Caco-2 (cell line): Measurements from ENCODE around the gene SRGAP3. TPM values are rescaled to one million over a fixed set of nuclear protein-coding genes. Genes with fewer than 3 reads are reported as not detected.

ENCODE experiments used
- BruUV-seq: library from RNA; stranded (reverse); fragments of 400-500 nt; replicated peaks from 2 replicates; lab custom pipeline; 2021; lab: Mats Ljungman, UMichigan
- CTCF ChIA-PET: fragments of 300-600 bp; sonication (Branson Sonifier 250); formaldehyde crosslinking; loops from one replicate; lab custom pipeline; 2022; ENCODE audit warnings: antibody characterized with exemption; lab: Charles Lee
- POLR2A ChIA-PET: fragments of 300-600 bp; sonication (Branson Sonifier 250); formaldehyde crosslinking; loops from one replicate; lab custom pipeline; 2022; ENCODE audit warnings: antibody characterized with exemption; lab: Charles Lee
- DNase-seq, 2 experiments: peaks; one replicate each; pipeline versions ENCODE4 v3.0.0 to v3.0.0-alpha.2; 2020 to 2022
- H3K27me3 ChIP-seq: replicated peaks from 2 replicates; pipeline ENCODE4 v1.6.0; 2011; ENCODE audit warnings: low read length; ENCODE audit not compliant: control insufficient read depth, insufficient read depth
- H3K36me3 ChIP-seq: 2 replicates; pipeline ENCODE4 v1.5.1; 2011; ENCODE audit warnings: low read length; ENCODE audit not compliant: control insufficient read depth, insufficient read depth
- H3K4me1 ChIP-seq: fragments of 250-450 bp; sonication (Bioruptor Pico); 2 replicates; pipeline ENCODE4 v1.5.1; 2020; ENCODE audit warnings: mild to moderate bottlenecking
- H3K4me3 ChIP-seq: 2 replicates; pipeline ENCODE4 v1.5.1; 2011; ENCODE audit warnings: low read depth, mild to moderate bottlenecking, control low read depth, low read length
- H3K9me3 ChIP-seq: fragments of 250-450 bp; sonication (Bioruptor Pico); 2 replicates; pipeline ENCODE4 v1.5.1; 2020; ENCODE audit warnings: mild to moderate bottlenecking, moderate library complexity
- H3K27ac Mint-ChIP-seq: one replicate; pipeline ENCODE4 v1.8.0; 2022; ENCODE audit warnings: mixed read lengths; ENCODE audit not compliant: unreplicated experiment
- H3K27me3 Mint-ChIP-seq: one replicate; pipeline ENCODE4 v1.8.0; 2022; ENCODE audit warnings: mixed read lengths; ENCODE audit not compliant: insufficient read depth, unreplicated experiment
- H3K36me3 Mint-ChIP-seq: one replicate; pipeline ENCODE4 v1.8.0; 2022; ENCODE audit warnings: mild to moderate bottlenecking, mixed read lengths; ENCODE audit not compliant: insufficient read depth, unreplicated experiment
- H3K4me1 Mint-ChIP-seq: one replicate; pipeline ENCODE4 v1.8.0; 2022; ENCODE audit warnings: low read depth, mixed read lengths; ENCODE audit not compliant: unreplicated experiment
- H3K4me3 Mint-ChIP-seq: one replicate; pipeline ENCODE4 v1.8.0; 2022; ENCODE audit warnings: mild to moderate bottlenecking, moderate library complexity, mixed read lengths; ENCODE audit not compliant: unreplicated experiment
- H3K9me3 Mint-ChIP-seq: one replicate; pipeline ENCODE4 v1.8.0; 2022; ENCODE audit warnings: mixed read lengths; ENCODE audit not compliant: unreplicated experiment
- CTCF ChIP-seq, 2 experiments: fragments of 200-600 bp in 1 of 2; IDR thresholded peaks; 1 replicate in 1 of 2; 2 replicates in 1 of 2; pipeline versions ENCODE4 v1.5.1 to v1.8.0; 2011 to 2022; ENCODE audit warnings: antibody characterized with exemption in 1 of 2, control low read depth in 1 of 2, inconsistent platforms in 1 of 2, low read depth in 1 of 2, low read length in 1 of 2, mild to moderate bottlenecking in 1 of 2, moderate library complexity in 1 of 2; ENCODE audit not compliant: insufficient read depth in 1 of 2, severe bottlenecking in 1 of 2, unreplicated experiment in 1 of 2
- intact Hi-C: fragments of 100-400 bp; cut with micrococcal nuclease; formaldehyde crosslinking; loops from one replicate; pipeline ENCODE4 v1.10.0; 2022; ENCODE audit not compliant: unreplicated experiment
- total RNA-seq: library from RNA; stranded (reverse); gene quantifications from 2 replicates; pipeline ENCODE4 v1.2.3, GENCODE V29; 2022

SRGAP3 gene
- total RNA-seq, 1 experiment from 2014 or later: 1.3 TPM

GRCh38 chr3:9100513-9100894 lies 148.9 kb downstream of the SRGAP3 start:
- intact Hi-C loops: no loop called here
- H3K9me3 ChIP-seq: no peaks in the 10 kb centered on the region
- Mint-ChIP-seq H3K27me3 (no peaks in the 10 kb centered on the region), H3K27ac (no peak overlapping the region), H3K36me3 (no peaks in the 10 kb centered on the region), H3K4me1 (no peaks in the 10 kb centered on the region), H3K9me3 (no peaks in the 10 kb centered on the region), H3K4me3 (no peak overlapping the region)
- ChIA-PET POLR2A (no interaction called here), CTCF (no interaction called here)
- TF ChIP-seq CTCF (IDR thresholded peaks at IDR 0.05; ENCODE audit: insufficient read depth in 1 of 2, low read depth in 1 of 2, low read length in 1 of 2, severe bottlenecking in 1 of 2, unreplicated experiment in 1 of 2): no peak
- no peaks in the 10 kb centered on the region for H3K27me3 ChIP-seq
- no peak for DNase-seq
- H3K36me3 ChIP-seq: no peaks in the 10 kb centered on the region
- BruUV-seq: no TSS peak
- no peak overlapping the region for H3K4me3 ChIP-seq
- H3K4me1 ChIP-seq: no peaks in the 10 kb centered on the region

GRCh38 chr3:9099702-9100512 lies 149.5 kb downstream of the SRGAP3 start:
- BruUV-seq: no TSS peak
- H3K4me1 Mint-ChIP-seq: no peaks in the 10 kb centered on the region
- Histone ChIP-seq H3K4me1 (no peaks in the 10 kb centered on the region), H3K36me3 (no peaks in the 10 kb centered on the region), H3K27me3 (no peaks in the 10 kb centered on the region), H3K9me3 (no peaks in the 10 kb centered on the region), H3K4me3 (no peak overlapping the region)
- CTCF ChIA-PET: no interaction called here
- H3K4me3 Mint-ChIP-seq: no peak overlapping the region
- no peak for TF ChIP-seq CTCF (IDR thresholded peaks at IDR 0.05; ENCODE audit: insufficient read depth in 1 of 2, low read depth in 1 of 2, low read length in 1 of 2, severe bottlenecking in 1 of 2, unreplicated experiment in 1 of 2)
- POLR2A ChIA-PET: no interaction called here
- H3K36me3 Mint-ChIP-seq: no peaks in the 10 kb centered on the region
- no peak for DNase-seq
- H3K27me3 Mint-ChIP-seq: no peaks in the 10 kb centered on the region
- intact Hi-C loops: no loop called here
- no peaks in the 10 kb centered on the region for H3K9me3 Mint-ChIP-seq
- H3K27ac Mint-ChIP-seq: no peak overlapping the region

GRCh38 chr3:9098716-9099675 lies 150.4 kb downstream of the SRGAP3 start:
- Histone ChIP-seq H3K4me3 (no peak overlapping the region), H3K27me3 (no peaks in the 10 kb centered on the region), H3K9me3 (no peaks in the 10 kb centered on the region), H3K4me1 (no peaks in the 10 kb centered on the region), H3K36me3 (no peaks in the 10 kb centered on the region)
- H3K36me3 Mint-ChIP-seq: no peaks in the 10 kb centered on the region
- H3K27ac Mint-ChIP-seq: no peak overlapping the region
- intact Hi-C loops: no loop called here
- TF ChIP-seq CTCF (IDR thresholded peaks at IDR 0.05; ENCODE audit: insufficient read depth in 1 of 2, low read depth in 1 of 2, low read length in 1 of 2, severe bottlenecking in 1 of 2, unreplicated experiment in 1 of 2): no peak
- BruUV-seq: no TSS peak
- DNase-seq: no peak
- H3K9me3 Mint-ChIP-seq: no peaks in the 10 kb centered on the region
- ChIA-PET POLR2A (no interaction called here), CTCF (no interaction called here)
- no peak overlapping the region for H3K4me3 Mint-ChIP-seq
- no peaks in the 10 kb centered on the region for H3K27me3 Mint-ChIP-seq
- no peaks in the 10 kb centered on the region for H3K4me1 Mint-ChIP-seq
